IMR-90 (cell line): Measurements from ENCODE around the gene WNT7A. TPM values are rescaled to one million over a fixed set of nuclear protein-coding genes. Genes with fewer than 3 reads are reported as not detected.

Experiments used
- ATAC-seq: fragments of 200-7000 bp; cut with Tn5 transposase; 2 replicates; pipeline ENCODE4 v1.9.1; 2020; ENCODE audit warnings: low read depth, mild to moderate bottlenecking, moderate library complexity
- BruUV-seq: library from RNA; stranded (reverse); fragments of 400-500 nt; replicated peaks from 2 replicates; lab custom pipeline; 2021; lab: Mats Ljungman, UMichigan
- CTCF ChIA-PET: fragments of 300-600 bp; formaldehyde crosslinking; extraction: SDS; loops from one replicate; lab custom pipeline; 2021; ENCODE audit warnings: antibody characterized with exemption; lab: Yijun Ruan, JAX
- POLR2A ChIA-PET: fragments of 300-600 bp; sonication (Branson Sonifier 250); formaldehyde crosslinking; loops from one replicate; lab custom pipeline; 2022; ENCODE audit warnings: antibody characterized with exemption; ENCODE audit not compliant: unreplicated experiment; lab: Charles Lee
- DNase-seq: peaks from one replicate; pipeline ENCODE4 v3.0.0; 2013
- H2AFZ ChIP-seq: replicated peaks from 2 replicates; pipeline ENCODE3; 2013; ENCODE audit warnings: low read length, mild to moderate bottlenecking; ENCODE audit not compliant: poor library complexity
- H2AK5ac ChIP-seq: 2 replicates; pipeline ENCODE4 v1.6.1; 2013; ENCODE audit warnings: low read depth, low read length, inconsistent platforms
- H2AK9ac ChIP-seq: replicated peaks from 2 replicates; pipeline ENCODE3; 2013; ENCODE audit warnings: mild to moderate bottlenecking, low read depth, low read length, moderate library complexity; ENCODE audit not compliant: poor library complexity
- H2BK120ac ChIP-seq: 2 replicates; pipeline ENCODE4 v1.6.1; 2013; ENCODE audit warnings: low read depth, low read length, inconsistent platforms
- H2BK15ac ChIP-seq: 3 replicates; pipeline ENCODE4 v1.6.1; 2013; ENCODE audit warnings: low read depth, low read length, inconsistent platforms
- H2BK20ac ChIP-seq: 2 replicates; pipeline ENCODE4 v1.6.1; 2013; ENCODE audit warnings: low read depth, mild to moderate bottlenecking, inconsistent platforms, low read length, moderate library complexity
- H2BK5ac ChIP-seq: 2 replicates; pipeline ENCODE4 v1.6.1; 2013; ENCODE audit warnings: mild to moderate bottlenecking, low read depth, low read length, inconsistent platforms; ENCODE audit not compliant: poor library complexity, severe bottlenecking
- H3K14ac ChIP-seq: replicated peaks from 2 replicates; pipeline ENCODE4 v1.6.1; 2013; ENCODE audit warnings: low read depth, low read length, inconsistent platforms
- H3K18ac ChIP-seq: 2 replicates; pipeline ENCODE4 v1.6.1; 2013; ENCODE audit warnings: low read depth, low read length, control low read depth
- H3K23ac ChIP-seq: 2 replicates; pipeline ENCODE4 v1.6.1; 2013; ENCODE audit warnings: low read depth, low read length, inconsistent platforms
- H3K27ac ChIP-seq: 2 replicates; pipeline ENCODE4 v1.5.1; 2013; ENCODE audit warnings: mild to moderate bottlenecking, control low read depth, low read length; ENCODE audit not compliant: insufficient read depth
- H3K27me3 ChIP-seq: 2 replicates; pipeline ENCODE4 v1.6.1; 2013; ENCODE audit warnings: low read length; ENCODE audit not compliant: control insufficient read depth, insufficient read depth
- H3K36me3 ChIP-seq: 2 replicates; pipeline ENCODE4 v1.6.1; 2013; ENCODE audit warnings: low read length, mixed read lengths; ENCODE audit not compliant: control insufficient read depth, insufficient read depth
- H3K4ac ChIP-seq: 2 replicates; pipeline ENCODE4 v1.6.1; 2013; ENCODE audit warnings: low read depth, low read length, inconsistent platforms
- H3K4me1 ChIP-seq: 2 replicates; pipeline ENCODE4 v1.6.1; 2013; ENCODE audit warnings: low read length, mixed read lengths; ENCODE audit not compliant: control insufficient read depth, insufficient read depth
- H3K4me2 ChIP-seq: 2 replicates; pipeline ENCODE4 v1.6.1; 2013; ENCODE audit warnings: low read depth, mild to moderate bottlenecking, control low read depth, low read length, moderate library complexity
- H3K4me3 ChIP-seq: 2 replicates; pipeline ENCODE4 v1.5.1; 2013; ENCODE audit warnings: low read depth, mild to moderate bottlenecking, control low read depth, low read length, moderate library complexity; ENCODE audit not compliant: insufficient read depth
- H3K56ac ChIP-seq: 2 replicates; pipeline ENCODE4 v1.6.1; 2013; ENCODE audit warnings: low read length, inconsistent platforms; ENCODE audit not compliant: insufficient read depth; ENCODE audit errors: extremely low read depth
- H3K79me1 ChIP-seq, 2 experiments: 2 replicates each; pipeline ENCODE4 v1.6.1; 2013; ENCODE audit warnings: low read length in 2 of 2, inconsistent platforms in 1 of 2, low read depth in 1 of 2
- H3K9ac ChIP-seq: 2 replicates; pipeline ENCODE4 v1.6.1; 2013; ENCODE audit warnings: low read depth, low read length, control low read depth
- H3K9me1 ChIP-seq: 2 replicates; pipeline ENCODE4 v1.6.1; 2013; ENCODE audit warnings: low read length, inconsistent platforms; ENCODE audit not compliant: insufficient read depth
- H3K9me3 ChIP-seq: 2 replicates; pipeline ENCODE4 v1.6.1; 2013; ENCODE audit warnings: low read length; ENCODE audit not compliant: control insufficient read depth, insufficient read depth
- H4K20me1 ChIP-seq: 2 replicates; pipeline ENCODE4 v1.6.1; 2013; ENCODE audit warnings: low read length, inconsistent platforms; ENCODE audit not compliant: insufficient read depth
- H4K5ac ChIP-seq: 2 replicates; pipeline ENCODE4 v1.6.1; 2013; ENCODE audit warnings: mild to moderate bottlenecking, low read depth, low read length, control low read depth
- H4K8ac ChIP-seq, 2 experiments: 2 replicates each; pipeline ENCODE4 v1.6.1; 2013; ENCODE audit warnings: low read depth in 2 of 2, low read length in 2 of 2, control low read depth in 1 of 2, inconsistent platforms in 1 of 2
- H4K91ac ChIP-seq: 2 replicates; pipeline ENCODE4 v1.6.1; 2013; ENCODE audit warnings: low read depth, low read length, inconsistent platforms; ENCODE audit not compliant: insufficient read depth
- FOS ChIP-seq: fragments of 150-350 bp; IDR thresholded peaks from 2 replicates; pipeline ENCODE4 v1.6.1; 2016; ENCODE audit warnings: low read depth, low read length
- MAZ ChIP-seq: IDR thresholded peaks from 2 replicates; pipeline ENCODE4 v1.6.1; 2012; ENCODE audit warnings: low read depth, mild to moderate bottlenecking, low read length, improper control_type of control experiment, moderate library complexity, borderline replicate concordance
- MXI1 ChIP-seq: IDR thresholded peaks from 2 replicates; pipeline ENCODE4 v1.6.1; 2012; ENCODE audit warnings: low read depth, mild to moderate bottlenecking, low read length, moderate library complexity, borderline replicate concordance
- NFE2L2 ChIP-seq: fragments of 150-350 bp; IDR thresholded peaks from 2 replicates; pipeline ENCODE4 v1.6.1; 2016; ENCODE audit warnings: low read depth, mild to moderate bottlenecking, low read length
- RFX5 ChIP-seq: IDR thresholded peaks from 2 replicates; pipeline ENCODE4 v1.8.0; 2012; ENCODE audit warnings: low read depth, mild to moderate bottlenecking, low read length, moderate library complexity
- SMC3 ChIP-seq: fragments of 150-350 bp; IDR thresholded peaks from 2 replicates; pipeline ENCODE4 v1.6.1; 2016; ENCODE audit warnings: low read depth, mild to moderate bottlenecking, antibody characterized with exemption, low read length, moderate library complexity
- WGBS, 2 experiments: methylation state at CpG; one replicate each; pipeline versions ENCODE4 v1.1.5 to v1.1.7; 2013; ENCODE audit warnings: missing lambda C conversion rate in 2 of 2; ENCODE audit not compliant: insufficient read length in 1 of 2; ENCODE audit errors: extremely low coverage in 2 of 2; 5-methylcytosine and 5-hydroxymethylcytosine counted together
- dilution Hi-C: fragments of 300-500 bp; cut with HindIII; formaldehyde crosslinking; loops from one replicate; pipeline ENCODE4 v1.14.3; 2018; ENCODE audit warnings: low sequenced_read_pairs; ENCODE audit not compliant: unreplicated experiment
- in situ Hi-C: fragments of 300-500 bp; cut with MboI; formaldehyde crosslinking; loops from 3 replicates; pipeline ENCODE4 v1.14.3; 2019; ENCODE audit warnings: low sequenced_read_pairs, inconsistent platforms, mixed read lengths
- intact Hi-C: fragments of 100-400 bp; cut with micrococcal nuclease; formaldehyde crosslinking; loops from 2 replicates; pipeline ENCODE4 v1.10.0; 2022
- polyA plus RNA-seq, 3 experiments: library from polyadenylated mRNA; depleted of rRNA; stranded (reverse); fragments of >200 nt; gene quantifications; 2 replicates each; pipeline ENCODE4 v1.2.3, GENCODE V29; 2012; ENCODE audit warnings: low replicate concordance in 1 of 3
- total RNA-seq: library from RNA; depleted of rRNA; stranded (reverse); fragments of >200 nt; gene quantifications from 2 replicates; pipeline ENCODE4 v1.2.3, GENCODE V29; 2012
- TF ChIP-seq, protein P1 (sequence below): conservative IDR thresholded peaks from 2 replicates; pipeline ENCODE4 v1.5.1; 2012; ENCODE audit warnings: mild to moderate bottlenecking, low read depth, low read length, improper control_type of control experiment

WNT7A gene
- total and polyA plus RNA-seq, 2 of the 4 experiments (the other 2 are of a cell fraction): not detected

GRCh38 chr3:13916375-13916774 is 36.5 kb upstream of the WNT7A start:
- Histone ChIP-seq H4K20me1 (no peaks in the 10 kb centered on the region), H3K36me3 (no peaks in the 10 kb centered on the region), H2BK15ac (no peak overlapping the region), H3K4ac (no peak overlapping the region), H4K8ac (no peak overlapping the region), H2BK5ac (no peak overlapping the region), H3K9me3 (no peaks in the 10 kb centered on the region), H3K4me3 (no peak overlapping the region), H2AFZ (no peak overlapping the region), H3K9ac (no peak overlapping the region), H3K27me3 (no peaks in the 10 kb centered on the region), H2BK20ac (no peak overlapping the region), H4K91ac (no peak overlapping the region), H2AK5ac (no peak overlapping the region), H3K27ac (no peak overlapping the region), H3K4me2 (no peak overlapping the region), H3K79me1 (no peaks in the 10 kb centered on the region), H4K5ac (no peak overlapping the region), H3K56ac (no peak overlapping the region), H2AK9ac (no peak overlapping the region), H3K18ac (no peak overlapping the region), H3K14ac (no peak overlapping the region), H3K4me1 (no peaks in the 10 kb centered on the region), H3K23ac (no peak overlapping the region), H3K9me1 (no peaks in the 10 kb centered on the region), H2BK120ac (no peak overlapping the region)
- TF ChIP-seq, protein P1, sequence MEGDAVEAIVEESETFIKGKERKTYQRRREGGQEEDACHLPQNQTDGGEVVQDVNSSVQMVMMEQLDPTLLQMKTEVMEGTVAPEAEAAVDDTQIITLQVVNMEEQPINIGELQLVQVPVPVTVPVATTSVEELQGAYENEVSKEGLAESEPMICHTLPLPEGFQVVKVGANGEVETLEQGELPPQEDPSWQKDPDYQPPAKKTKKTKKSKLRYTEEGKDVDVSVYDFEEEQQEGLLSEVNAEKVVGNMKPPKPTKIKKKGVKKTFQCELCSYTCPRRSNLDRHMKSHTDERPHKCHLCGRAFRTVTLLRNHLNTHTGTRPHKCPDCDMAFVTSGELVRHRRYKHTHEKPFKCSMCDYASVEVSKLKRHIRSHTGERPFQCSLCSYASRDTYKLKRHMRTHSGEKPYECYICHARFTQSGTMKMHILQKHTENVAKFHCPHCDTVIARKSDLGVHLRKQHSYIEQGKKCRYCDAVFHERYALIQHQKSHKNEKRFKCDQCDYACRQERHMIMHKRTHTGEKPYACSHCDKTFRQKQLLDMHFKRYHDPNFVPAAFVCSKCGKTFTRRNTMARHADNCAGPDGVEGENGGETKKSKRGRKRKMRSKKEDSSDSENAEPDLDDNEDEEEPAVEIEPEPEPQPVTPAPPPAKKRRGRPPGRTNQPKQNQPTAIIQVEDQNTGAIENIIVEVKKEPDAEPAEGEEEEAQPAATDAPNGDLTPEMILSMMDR: no peak
- TF ChIP-seq SMC3 (no peak), RFX5 (no peak), NFE2L2 (no peak), MXI1 (no peak), FOS (no peak), MAZ (no peak)
- POLR2A ChIA-PET: no interaction called here
- BruUV-seq: no TSS peak
- DNase-seq: no peak
- ATAC-seq: no peak
- no CpG with 5 or more reads among the region's 1 CpG for WGBS, 2 experiments
- CTCF ChIA-PET: no interaction called here
- in situ Hi-C loops (no loop called here), intact Hi-C loops (no loop called here), dilution Hi-C loops (no loop called here)
